Endothelial cell of umbilical vein (primary cell): Measurements from ENCODE around the gene NKTR. TPM values are rescaled to one million over a fixed set of nuclear protein-coding genes. Genes with fewer than 3 reads are reported as not detected.

Source experiments
- BruUV-seq: library from RNA; stranded (reverse); fragments of 400-500 nt; replicated peaks from 2 replicates; lab custom pipeline; 2021; lab: Mats Ljungman, UMichigan
- CTCF ChIA-PET: fragments of 300-600, 350-600 bp; sonication (Branson Sonifier 250); formaldehyde crosslinking; loops from one replicate; lab custom pipeline; 2021; ENCODE audit warnings: antibody characterized with exemption, inconsistent platforms; lab: Charles Lee
- POLR2A ChIA-PET: fragments of 300-600, 350-600 bp; sonication (Branson Sonifier 250); formaldehyde crosslinking; loops from one replicate; lab custom pipeline; 2021; ENCODE audit warnings: antibody characterized with exemption, inconsistent platforms; lab: Charles Lee
- DNase-seq: peaks from one replicate; pipeline ENCODE4 v3.0.0-alpha.2; 2011; ENCODE audit warnings: low read depth, low spot score
- FAIRE-seq: peaks from 2 replicates; lab custom pipeline; 2011; peaks lifted over from hg19 to GRCh38; lab: Jason Lieb, UNC
- H2AFZ ChIP-seq: 2 replicates; pipeline ENCODE4 v1.6.0; 2012; ENCODE audit warnings: low read depth, low read length, control low read depth, inconsistent platforms
- H3K27ac ChIP-seq: 2 replicates; pipeline ENCODE4 v1.5.1; 2011; ENCODE audit warnings: low read depth, mild to moderate bottlenecking, control low read depth, low read length, moderate library complexity; ENCODE audit not compliant: insufficient read depth
- H3K27me3 ChIP-seq, 2 experiments: 2 replicates each; pipeline versions ENCODE4 v1.6.0 to v1.6.1; 2011; ENCODE audit warnings: low read length in 2 of 2, mixed read lengths in 1 of 2; ENCODE audit not compliant: control insufficient read depth in 2 of 2, insufficient read depth in 2 of 2
- H3K36me3 ChIP-seq, 2 experiments: 2 replicates in 1 of 2; 3 replicates in 1 of 2; pipeline ENCODE4 v1.5.1; 2011; ENCODE audit warnings: low read length in 2 of 2, mild to moderate bottlenecking in 1 of 2, moderate library complexity in 1 of 2; ENCODE audit not compliant: control insufficient read depth in 2 of 2, insufficient read depth in 2 of 2; ENCODE audit errors: extremely low read depth in 1 of 2
- H3K4me1 ChIP-seq: 3 replicates; pipeline ENCODE4 v1.5.1; 2011; ENCODE audit warnings: mild to moderate bottlenecking, low read length; ENCODE audit not compliant: control insufficient read depth, insufficient read depth; ENCODE audit errors: extremely low read depth
- H3K4me2 ChIP-seq: 2 replicates; pipeline ENCODE4 v1.6.1; 2011; ENCODE audit warnings: low read length, control low read depth, mixed read lengths; ENCODE audit not compliant: insufficient read depth
- H3K4me3 ChIP-seq, 3 experiments: fragments of 200-600 bp in 1 of 3; sonication (generic), shearing (Covaris generic) in 1 of 3; replicated peaks in 1 of 3; 2 replicates each; pipeline ENCODE4 v1.5.1; 2011 to 2016; ENCODE audit warnings: control low read depth in 3 of 3, low read length in 3 of 3, mild to moderate bottlenecking in 2 of 3, inconsistent platforms in 1 of 3, low read depth in 1 of 3, moderate library complexity in 1 of 3; ENCODE audit not compliant: insufficient read depth in 1 of 3
- H3K79me2 ChIP-seq: 2 replicates; pipeline ENCODE4 v1.6.0; 2012; ENCODE audit warnings: low read length, inconsistent platforms; ENCODE audit not compliant: control insufficient read depth, insufficient read depth
- H3K9ac ChIP-seq: replicated peaks from 2 replicates; pipeline ENCODE3; 2011; ENCODE audit warnings: low read length, control low read depth; ENCODE audit not compliant: insufficient read depth; ENCODE audit errors: extremely low read depth
- H3K9me1 ChIP-seq: replicated peaks from 3 replicates; pipeline ENCODE4 v1.6.0; 2011; ENCODE audit warnings: mild to moderate bottlenecking, low read length; ENCODE audit not compliant: control insufficient read depth, insufficient read depth; ENCODE audit errors: extremely low read depth
- H3K9me3 ChIP-seq: replicated peaks from 2 replicates; pipeline ENCODE4 v1.5.1; 2012; ENCODE audit warnings: low read length, inconsistent platforms; ENCODE audit not compliant: control insufficient read depth, insufficient read depth
- H4K20me1 ChIP-seq: replicated peaks from 2 replicates; pipeline ENCODE3; 2011; ENCODE audit warnings: mild to moderate bottlenecking, low read length; ENCODE audit not compliant: control insufficient read depth, insufficient read depth; ENCODE audit errors: extremely low read depth
- EZH2 ChIP-seq: IDR thresholded peaks from 2 replicates; pipeline ENCODE4 v1.6.1; 2012; ENCODE audit warnings: borderline replicate concordance, low read depth, mild to moderate bottlenecking, moderate library complexity, low read length, inconsistent platforms; ENCODE audit not compliant: severe bottlenecking
- FOS ChIP-seq: IDR thresholded peaks from 2 replicates; pipeline ENCODE4 v1.6.1; 2011; ENCODE audit warnings: mild to moderate bottlenecking, low read length, moderate library complexity, borderline replicate concordance; ENCODE audit not compliant: insufficient read depth
- GATA2 ChIP-seq: IDR thresholded peaks from 2 replicates; pipeline ENCODE4 v1.7.0; 2011; ENCODE audit warnings: low read depth, mild to moderate bottlenecking, moderate library complexity, mixed read lengths, low read length; ENCODE audit not compliant: insufficient read length, insufficient read depth
- JUN ChIP-seq: IDR thresholded peaks from 2 replicates; pipeline ENCODE4 v1.6.1; 2011; ENCODE audit warnings: borderline replicate concordance, low read depth; ENCODE audit not compliant: insufficient read length, insufficient read depth
- MYC ChIP-seq: IDR thresholded peaks from one replicate; pipeline ENCODE4 v1.6.1; 2011; ENCODE audit warnings: mild to moderate bottlenecking, low read depth, low read length
- POLR2A ChIP-seq: IDR thresholded peaks from 2 replicates; pipeline ENCODE4 v1.6.1; 2012; ENCODE audit warnings: low read depth, mild to moderate bottlenecking, control low read depth, low read length
- POLR2AphosphoS5 ChIP-seq: IDR thresholded peaks from 2 replicates; pipeline ENCODE4 v1.6.1; 2012; ENCODE audit warnings: low read depth, mild to moderate bottlenecking, control low read depth, low read length, moderate library complexity; ENCODE audit not compliant: insufficient read depth
- dilution Hi-C: fragments of 300-500 bp; cut with MboI; formaldehyde crosslinking; loops from one replicate; pipeline ENCODE4 v1.15.0; 2019; ENCODE audit warnings: low sequenced_read_pairs; ENCODE audit not compliant: extremely low pct_ligation_motif_present
- intact Hi-C: fragments of 100-400 bp; cut with micrococcal nuclease; formaldehyde crosslinking; loops from one replicate; pipeline ENCODE4 v1.10.0; 2022
- polyA plus RNA-seq, 4 experiments: library from polyadenylated mRNA; depleted of rRNA in 3 of 4; stranded (reverse) in 3 of 4; unstranded in 1 of 4; fragments of >200 nt; gene quantifications; 2 replicates each; pipeline versions ENCODE4 v1.2.1 to v1.2.3, GENCODE V29; 2011 to 2012; ENCODE audit warnings: missing spikeins in 1 of 4
- total RNA-seq: library from RNA; stranded (reverse); gene quantifications from 2 replicates; pipeline ENCODE4 v1.2.3, GENCODE V29; 2021
- TF ChIP-seq, protein P1 (sequence below): IDR thresholded peaks from 2 replicates; pipeline ENCODE4 v1.6.1; 2011; ENCODE audit not compliant: insufficient read depth, insufficient read length
- TF ChIP-seq, protein P2 (sequence below), 2 donors: IDR thresholded peaks; 1 replicate in 1 of 2; 2 replicates in 1 of 2; pipeline ENCODE4 v1.5.1; 2011; ENCODE audit warnings: low read length in 2 of 2, mild to moderate bottlenecking in 2 of 2, moderate library complexity in 2 of 2, control low read depth in 1 of 2, inconsistent platforms in 1 of 2, low read depth in 1 of 2; ENCODE audit not compliant: insufficient read depth in 1 of 2; ENCODE audit errors: extremely low read depth in 1 of 2

NKTR gene
- total and polyA plus RNA-seq, 2 donors (not counting 3 experiments of a cell fraction or from before 2014, with no cell fraction given): 27.4 to 99.0 TPM

- Histone ChIP-seq H4K20me1 (no peaks in the 10 kb centered on the region), H3K27me3 (peaks cover 8 to 19% of the 10 kb centered on the region in 2 experiments), H3K9me1 (no peaks in the 10 kb centered on the region), H3K27ac (no peak overlapping the region), H3K4me3 (no peak overlapping the region), H2AFZ (no peak overlapping the region), H3K36me3 (no peaks in the 10 kb centered on the region), H3K4me2 (no peak overlapping the region), H3K4me1 (no peaks in the 10 kb centered on the region), H3K79me2 (no peaks in the 10 kb centered on the region), H3K9me3 (no peaks in the 10 kb centered on the region), H3K9ac (no peak overlapping the region)
- BruUV-seq: no TSS peak
- dilution Hi-C loops: no loop called here
- no peak for FAIRE-seq
- intact Hi-C loops: no loop called here
- TF ChIP-seq POLR2A: no peak
- TF ChIP-seq GATA2: no peak
- TF ChIP-seq, protein P1, sequence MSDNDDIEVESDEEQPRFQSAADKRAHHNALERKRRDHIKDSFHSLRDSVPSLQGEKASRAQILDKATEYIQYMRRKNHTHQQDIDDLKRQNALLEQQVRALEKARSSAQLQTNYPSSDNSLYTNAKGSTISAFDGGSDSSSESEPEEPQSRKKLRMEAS: no peak
- TF ChIP-seq POLR2AphosphoS5: no peak
- no peak for TF ChIP-seq FOS
- no peak for TF ChIP-seq MYC
- TF ChIP-seq EZH2: no peak
- TF ChIP-seq, protein P2, sequence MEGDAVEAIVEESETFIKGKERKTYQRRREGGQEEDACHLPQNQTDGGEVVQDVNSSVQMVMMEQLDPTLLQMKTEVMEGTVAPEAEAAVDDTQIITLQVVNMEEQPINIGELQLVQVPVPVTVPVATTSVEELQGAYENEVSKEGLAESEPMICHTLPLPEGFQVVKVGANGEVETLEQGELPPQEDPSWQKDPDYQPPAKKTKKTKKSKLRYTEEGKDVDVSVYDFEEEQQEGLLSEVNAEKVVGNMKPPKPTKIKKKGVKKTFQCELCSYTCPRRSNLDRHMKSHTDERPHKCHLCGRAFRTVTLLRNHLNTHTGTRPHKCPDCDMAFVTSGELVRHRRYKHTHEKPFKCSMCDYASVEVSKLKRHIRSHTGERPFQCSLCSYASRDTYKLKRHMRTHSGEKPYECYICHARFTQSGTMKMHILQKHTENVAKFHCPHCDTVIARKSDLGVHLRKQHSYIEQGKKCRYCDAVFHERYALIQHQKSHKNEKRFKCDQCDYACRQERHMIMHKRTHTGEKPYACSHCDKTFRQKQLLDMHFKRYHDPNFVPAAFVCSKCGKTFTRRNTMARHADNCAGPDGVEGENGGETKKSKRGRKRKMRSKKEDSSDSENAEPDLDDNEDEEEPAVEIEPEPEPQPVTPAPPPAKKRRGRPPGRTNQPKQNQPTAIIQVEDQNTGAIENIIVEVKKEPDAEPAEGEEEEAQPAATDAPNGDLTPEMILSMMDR (IDR thresholded peaks at IDR 0.05; ENCODE audit: extremely low read depth in 1 of 2, insufficient read depth in 1 of 2, low read depth in 1 of 2, low read length in 2 of 2): no peak
- TF ChIP-seq JUN: no peak
- POLR2A ChIA-PET: no interaction called here
- CTCF ChIA-PET: no interaction called here
- no peak for DNase-seq
These were observed 75.4 kb downstream of the NKTR start for GRCh38 chr3:42675909-42676308.
